GM23248 (cell line): ENCODE data around the gene KBTBD13.

Source experiments
- EZH2 ChIP-seq: fragments of 200-600 bp; sonication (generic); IDR thresholded peaks from 2 replicates; pipeline ENCODE4 v1.6.1; 2018; ENCODE audit warnings: antibody characterized with exemption, mild to moderate bottlenecking; ENCODE audit not compliant: insufficient read depth, poor library complexity, severe bottlenecking
- EZH2phosphoT487 ChIP-seq: fragments of 200-600 bp; sonication (generic); IDR thresholded peaks from 2 replicates; pipeline ENCODE4 v1.6.1; 2018; ENCODE audit warnings: antibody characterized with exemption, moderate library complexity, mild to moderate bottlenecking, low read depth; ENCODE audit not compliant: insufficient read depth

DNA sequence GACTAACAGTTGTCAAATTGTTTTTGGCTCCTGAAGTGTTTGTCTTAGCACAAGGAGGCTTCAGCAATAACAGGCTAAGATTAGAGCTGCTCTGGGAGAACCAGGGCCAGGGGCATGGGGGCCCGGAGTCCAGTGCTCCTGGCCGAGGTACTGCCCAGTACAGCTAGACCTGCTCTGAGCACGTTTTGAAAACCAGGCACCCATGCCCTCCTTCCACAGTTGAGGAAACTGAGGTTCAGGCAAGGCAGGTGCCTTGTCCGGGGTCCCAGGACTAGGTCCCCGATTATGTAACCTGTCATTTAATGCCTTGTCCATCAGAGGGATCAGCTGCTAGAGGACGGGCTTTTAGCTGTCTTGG is 19.2 kb downstream of the KBTBD13 start:
- TF ChIP-seq EZH2phosphoT487 = no peak
- no peak for TF ChIP-seq EZH2
